ENCODE data around the gene USP21. TPM values are rescaled to one million over a fixed set of nuclear protein-coding genes. Genes with fewer than 3 reads are reported as not detected.
A peak's percentile ranks its signal among the peaks of the same experiment; 100 is the strongest.

USP21 gene
- total and polyA plus RNA-seq, 12 donors, result 12.0 to 44.9 (median 28.2) TPM

- H3K27me3 ChIP-seq, result no peaks in the 10 kb centered on the region
- peaks cover 0 to 73% of the 10 kb centered on the region in 2 donors for H3K36me3 ChIP-seq (replicated peaks in 1 of 2)
- intact Hi-C loops (cut with DNase I), result no loop called here
- 17 to 31% (median 22%) methylated on average over 4 of the region's 4 CpGs for WGBS, 4 donors
- H3K4me3 ChIP-seq, result no peak overlapping the region
- H3K4me1 ChIP-seq (replicated peaks in 1 of 2), result peaks cover 16 to 29% of the 10 kb centered on the region in 2 donors
- H3K27ac ChIP-seq, result peak overlapping the region in 4 of 5 donors; percentile 20 to 72 (median 49)
- DNase-seq, result peak in 5 of 7 donors; percentile 65 to 78 (median 70)
- no peak for TF ChIP-seq CTCF (IDR thresholded peaks at IDR 0.05)
- no peak for TF ChIP-seq POLR2A (IDR thresholded peaks at IDR 0.05)
- no peaks in the 10 kb centered on the region for H3K9me3 ChIP-seq (replicated peaks in 1 of 3)
These were observed 13.6 kb downstream of the USP21 start for GRCh38 chr1:161172776-161173376.

- H3K9me3 ChIP-seq (replicated peaks in 1 of 3), result no peaks in the 10 kb centered on the region
- peak overlapping the region in 4 of 5 donors; percentile 20 to 72 (median 49) for H3K27ac ChIP-seq
- peaks cover 0 to 67% of the 10 kb centered on the region in 2 donors for H3K36me3 ChIP-seq (replicated peaks in 1 of 2)
- intact Hi-C loops (cut with DNase I), result no loop called here
- no peaks in the 10 kb centered on the region for H3K27me3 ChIP-seq
- TF ChIP-seq CTCF (IDR thresholded peaks at IDR 0.05) (no peak), POLR2A (IDR thresholded peaks at IDR 0.05) (no peak)
- DNase-seq, result peak in 1 of 7 donors; percentile 6
- peaks cover 16 to 30% of the 10 kb centered on the region in 2 donors for H3K4me1 ChIP-seq (replicated peaks in 1 of 2)
- 93 to 98% (median 96%) methylated on average over 8 to 11 of the region's 11 CpGs for WGBS, 4 donors
- H3K4me3 ChIP-seq, result no peak overlapping the region
These were observed 14.4 kb downstream of the USP21 start for GRCh38 chr1:161173711-161174110.

- peaks cover 0 to 55% of the 10 kb centered on the region in 2 donors for H3K36me3 ChIP-seq (replicated peaks in 1 of 2)
- intact Hi-C loops (cut with DNase I), result no loop called here
- no peak for TF ChIP-seq CTCF (IDR thresholded peaks at IDR 0.05)
- TF ChIP-seq POLR2A (IDR thresholded peaks at IDR 0.05), result no peak
These were observed 15.6 kb downstream of the USP21 start for GRCh38 chr1:161174911-161175310.

GRCh38 chr1:161175771-161176453, 16.6 kb downstream of the USP21 start:
- 83 to 87% (median 87%) methylated on average over 10 of the region's 10 CpGs for WGBS, 4 donors
- H3K27ac ChIP-seq, result peak overlapping the region in 2 of 5 donors; percentile 88 to 89
- H3K27me3 ChIP-seq, result no peaks in the 10 kb centered on the region
- TF ChIP-seq CTCF (IDR thresholded peaks at IDR 0.05), result no peak
- H3K4me3 ChIP-seq, result peak overlapping the region in 1 of 4 donors; percentile 97
- no peak for DNase-seq
- no peaks in the 10 kb centered on the region for H3K9me3 ChIP-seq (replicated peaks in 1 of 3)
- intact Hi-C loops (cut with DNase I), result no loop called here
- H3K36me3 ChIP-seq (replicated peaks in 1 of 2), result peaks cover 0 to 45% of the 10 kb centered on the region in 2 donors
- H3K4me1 ChIP-seq (replicated peaks in 1 of 2), result peaks cover 16 to 30% of the 10 kb centered on the region in 2 donors

More at GRCh38 chr1:161174911-161175310, 15.6 kb downstream of the USP21 start:
- 90 to 98% (median 96%) methylated on average over 11 of the region's 11 CpGs for WGBS, 4 donors
- DNase-seq, result no peak
- no peak overlapping the region for H3K4me3 ChIP-seq
- H3K27me3 ChIP-seq, result no peaks in the 10 kb centered on the region
- no peak overlapping the region for H3K27ac ChIP-seq
- peaks cover 16 to 30% of the 10 kb centered on the region in 2 donors for H3K4me1 ChIP-seq (replicated peaks in 1 of 2)
- H3K9me3 ChIP-seq (replicated peaks in 1 of 3), result no peaks in the 10 kb centered on the region
